HepG2 (cell line): Measurements from ENCODE around the gene SDC1. TPM values are rescaled to one million over a fixed set of nuclear protein-coding genes. Genes with fewer than 3 reads are reported as not detected.
A peak's percentile ranks its signal among the peaks of the same experiment; 100 is the strongest.

Source experiments
- E2F5 ChIP-seq: sonication (generic); formaldehyde crosslinking; conservative IDR thresholded peaks from 2 replicates; pipeline ENCODE4 v1.4.0; 2020; ENCODE audit warnings: missing genetic modification reagents
- HNF4A ChIP-seq: sonication (generic); formaldehyde crosslinking; IDR thresholded peaks from 2 replicates; pipeline ENCODE4 v1.4.0; 2020; ENCODE audit warnings: missing genetic modification reagents
- HNRNPH1 ChIP-seq: fragments of 200-400 bp; formaldehyde crosslinking; optimal IDR thresholded peaks from 2 replicates; pipeline ENCODE3; 2017; ENCODE audit warnings: mild to moderate bottlenecking, low read depth, low read length
- MIXL1 ChIP-seq: IDR thresholded peaks from 2 replicates; pipeline ENCODE4 v1.6.1; 2016
- MTERF4 ChIP-seq: sonication (generic); formaldehyde crosslinking; IDR thresholded peaks from 2 replicates; pipeline ENCODE4 v1.8.0; 2023; ENCODE audit warnings: mild to moderate bottlenecking, missing genetic modification reagents
- NPAS2 ChIP-seq: sonication (generic); formaldehyde crosslinking; IDR thresholded peaks from 2 replicates; pipeline ENCODE4 v1.8.0; 2022; ENCODE audit warnings: mild to moderate bottlenecking, missing genetic modification reagents, borderline replicate concordance
- PHF20 ChIP-seq: sonication (generic); formaldehyde crosslinking; IDR thresholded peaks from 2 replicates; pipeline ENCODE4 v1.5.0; 2020; ENCODE audit warnings: mild to moderate bottlenecking, missing genetic modification reagents
- PTBP1 ChIP-seq: fragments of 200-400 bp; formaldehyde crosslinking; IDR thresholded peaks from 2 replicates; pipeline ENCODE4 v1.6.1; 2018; ENCODE audit warnings: low read length, low read depth; ENCODE audit not compliant: poor library complexity, severe bottlenecking
- RBM22 ChIP-seq: fragments of 200-400 bp; formaldehyde crosslinking; optimal IDR thresholded peaks from 2 replicates; pipeline ENCODE3; 2017; ENCODE audit warnings: mild to moderate bottlenecking, low read length, moderate library complexity
- RELA ChIP-seq: sonication (generic); formaldehyde crosslinking; IDR thresholded peaks from 2 replicates; pipeline ENCODE4 v1.4.0; 2020; ENCODE audit warnings: missing genetic modification reagents
- SMAD1 ChIP-seq: sonication (generic); formaldehyde crosslinking; IDR thresholded peaks from 2 replicates; pipeline ENCODE4 v1.4.0; 2020; ENCODE audit warnings: missing genetic modification reagents, low read depth, mild to moderate bottlenecking, borderline replicate concordance
- SMYD3 ChIP-seq: sonication (generic); formaldehyde crosslinking; IDR thresholded peaks from 2 replicates; pipeline ENCODE4 v1.8.1; 2023; ENCODE audit warnings: mild to moderate bottlenecking, missing genetic modification reagents
- STAG1 ChIP-seq: sonication (generic); formaldehyde crosslinking; IDR thresholded peaks from 2 replicates; pipeline ENCODE4 v1.4.0; 2020; ENCODE audit warnings: missing genetic modification reagents
- ZFAT ChIP-seq: sonication (generic); formaldehyde crosslinking; conservative IDR thresholded peaks from 2 replicates; pipeline ENCODE4 v1.8.1; 2023; ENCODE audit warnings: missing genetic modification reagents, inconsistent platforms
- ZNF280B ChIP-seq: sonication (generic); formaldehyde crosslinking; IDR thresholded peaks from 2 replicates; pipeline ENCODE4 v1.5.0; 2020; ENCODE audit warnings: missing genetic modification reagents, mild to moderate bottlenecking, borderline replicate concordance
- ZNF615 ChIP-seq: sonication (generic); formaldehyde crosslinking; IDR thresholded peaks from 2 replicates; pipeline ENCODE4 v1.5.0; 2020; ENCODE audit warnings: mild to moderate bottlenecking, missing genetic modification reagents, borderline replicate concordance
- ZNF792 ChIP-seq: IDR thresholded peaks from 2 replicates; pipeline ENCODE4 v1.6.1; 2016
- ZNF83 ChIP-seq: sonication (generic); formaldehyde crosslinking; IDR thresholded peaks from 2 replicates; pipeline ENCODE4 v1.4.0; 2020; ENCODE audit warnings: missing genetic modification reagents, mild to moderate bottlenecking, borderline replicate concordance
- ZNF891 ChIP-seq: sonication (generic); formaldehyde crosslinking; IDR thresholded peaks from 2 replicates; pipeline ENCODE4 v1.5.0; 2020; ENCODE audit warnings: mild to moderate bottlenecking, missing genetic modification reagents
- ZZZ3 ChIP-seq: sonication (generic); formaldehyde crosslinking; IDR thresholded peaks from 2 replicates; pipeline ENCODE4 v1.4.0; 2020; ENCODE audit warnings: missing genetic modification reagents, mild to moderate bottlenecking, borderline replicate concordance
- polyA plus RNA-seq, 8 experiments: library from polyadenylated mRNA; depleted of rRNA in 3 of 8; stranded (reverse) in 7 of 8; unstranded in 1 of 8; fragments of >200 nt; fragmentation: Illumina TruSeq in 4 of 8; extraction: Trizol in 4 of 8; gene quantifications; 2 replicates each; pipeline versions ENCODE4 v1.2.1 to v1.2.3, GENCODE V29; 2011 to 2016; ENCODE audit warnings: low read depth in 4 of 8, missing spikeins in 1 of 8, mixed read lengths in 1 of 8; ENCODE audit not compliant: insufficient read depth in 1 of 8
- total RNA-seq, 5 experiments: library from RNA; depleted of rRNA; stranded (reverse); fragments of >200 nt; fragmentation: Illumina TruSeq; extraction: Trizol; gene quantifications; 2 replicates each; pipeline ENCODE4 v1.2.3, GENCODE V29; 2016; ENCODE audit warnings: low read depth in 1 of 5
- TF ChIP-seq, protein P1 (sequence below): sonication (generic); formaldehyde crosslinking; IDR thresholded peaks from 2 replicates; pipeline ENCODE4 v1.5.0; 2020; ENCODE audit warnings: mild to moderate bottlenecking, missing genetic modification reagents
- TF ChIP-seq, protein P2 (sequence below): sonication (generic); formaldehyde crosslinking; IDR thresholded peaks from 2 replicates; pipeline ENCODE4 v1.9.0; 2021; ENCODE audit warnings: missing genetic modification reagents, borderline replicate concordance

The SDC1 gene
- total and polyA plus RNA-seq, 2 of the 13 experiments (the other 11 are each of a cell fraction or from before 2014, with no cell fraction given) = 108 to 119 TPM

DNA sequence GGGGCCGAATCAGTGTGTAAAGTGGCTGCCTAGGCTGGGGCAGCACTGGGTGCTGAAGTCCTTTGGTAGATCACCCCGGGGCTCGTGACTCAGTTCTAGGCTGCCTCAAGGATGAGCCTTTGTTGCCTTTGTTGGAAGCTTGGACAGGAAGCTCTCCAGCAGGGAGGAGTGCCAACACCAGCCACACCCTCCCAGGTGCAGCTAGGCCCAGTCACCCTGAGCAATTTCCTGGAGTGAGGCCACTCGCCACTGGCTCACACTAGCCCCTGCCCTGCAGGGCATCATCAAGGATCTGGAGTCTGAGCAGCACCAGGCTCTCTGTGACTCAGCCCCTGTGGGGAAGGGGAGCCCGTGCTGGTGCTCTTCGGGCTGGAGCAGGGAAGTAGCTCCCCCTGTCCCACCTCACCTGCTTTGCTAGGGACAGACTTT is 6.7 kb upstream of the SDC1 start (continued):
- no peak for TF ChIP-seq SMYD3 (CRISPR knock-in tag)
- TF ChIP-seq RBM22 = no peak
- TF ChIP-seq MIXL1 (CRISPR knock-in tag) = no peak
- no peak for TF ChIP-seq ZFAT (CRISPR knock-in tag)
- TF ChIP-seq, protein P1, sequence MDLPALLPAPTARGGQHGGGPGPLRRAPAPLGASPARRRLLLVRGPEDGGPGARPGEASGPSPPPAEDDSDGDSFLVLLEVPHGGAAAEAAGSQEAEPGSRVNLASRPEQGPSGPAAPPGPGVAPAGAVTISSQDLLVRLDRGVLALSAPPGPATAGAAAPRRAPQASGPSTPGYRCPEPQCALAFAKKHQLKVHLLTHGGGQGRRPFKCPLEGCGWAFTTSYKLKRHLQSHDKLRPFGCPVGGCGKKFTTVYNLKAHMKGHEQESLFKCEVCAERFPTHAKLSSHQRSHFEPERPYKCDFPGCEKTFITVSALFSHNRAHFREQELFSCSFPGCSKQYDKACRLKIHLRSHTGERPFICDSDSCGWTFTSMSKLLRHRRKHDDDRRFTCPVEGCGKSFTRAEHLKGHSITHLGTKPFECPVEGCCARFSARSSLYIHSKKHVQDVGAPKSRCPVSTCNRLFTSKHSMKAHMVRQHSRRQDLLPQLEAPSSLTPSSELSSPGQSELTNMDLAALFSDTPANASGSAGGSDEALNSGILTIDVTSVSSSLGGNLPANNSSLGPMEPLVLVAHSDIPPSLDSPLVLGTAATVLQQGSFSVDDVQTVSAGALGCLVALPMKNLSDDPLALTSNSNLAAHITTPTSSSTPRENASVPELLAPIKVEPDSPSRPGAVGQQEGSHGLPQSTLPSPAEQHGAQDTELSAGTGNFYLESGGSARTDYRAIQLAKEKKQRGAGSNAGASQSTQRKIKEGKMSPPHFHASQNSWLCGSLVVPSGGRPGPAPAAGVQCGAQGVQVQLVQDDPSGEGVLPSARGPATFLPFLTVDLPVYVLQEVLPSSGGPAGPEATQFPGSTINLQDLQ (CRISPR knock-in tag) = no peak
- TF ChIP-seq ZNF891 = no peak
- no peak for TF ChIP-seq ZZZ3 (CRISPR knock-in tag)
- no peak for TF ChIP-seq ZNF615 (CRISPR knock-in tag)
- TF ChIP-seq E2F5 = no peak
- TF ChIP-seq MTERF4 (CRISPR knock-in tag) = peak; percentile 71; the same call in 1 of the 2 replicates
- no peak for TF ChIP-seq NPAS2 (CRISPR knock-in tag)
- no peak for TF ChIP-seq HNRNPH1
- TF ChIP-seq, protein P2, sequence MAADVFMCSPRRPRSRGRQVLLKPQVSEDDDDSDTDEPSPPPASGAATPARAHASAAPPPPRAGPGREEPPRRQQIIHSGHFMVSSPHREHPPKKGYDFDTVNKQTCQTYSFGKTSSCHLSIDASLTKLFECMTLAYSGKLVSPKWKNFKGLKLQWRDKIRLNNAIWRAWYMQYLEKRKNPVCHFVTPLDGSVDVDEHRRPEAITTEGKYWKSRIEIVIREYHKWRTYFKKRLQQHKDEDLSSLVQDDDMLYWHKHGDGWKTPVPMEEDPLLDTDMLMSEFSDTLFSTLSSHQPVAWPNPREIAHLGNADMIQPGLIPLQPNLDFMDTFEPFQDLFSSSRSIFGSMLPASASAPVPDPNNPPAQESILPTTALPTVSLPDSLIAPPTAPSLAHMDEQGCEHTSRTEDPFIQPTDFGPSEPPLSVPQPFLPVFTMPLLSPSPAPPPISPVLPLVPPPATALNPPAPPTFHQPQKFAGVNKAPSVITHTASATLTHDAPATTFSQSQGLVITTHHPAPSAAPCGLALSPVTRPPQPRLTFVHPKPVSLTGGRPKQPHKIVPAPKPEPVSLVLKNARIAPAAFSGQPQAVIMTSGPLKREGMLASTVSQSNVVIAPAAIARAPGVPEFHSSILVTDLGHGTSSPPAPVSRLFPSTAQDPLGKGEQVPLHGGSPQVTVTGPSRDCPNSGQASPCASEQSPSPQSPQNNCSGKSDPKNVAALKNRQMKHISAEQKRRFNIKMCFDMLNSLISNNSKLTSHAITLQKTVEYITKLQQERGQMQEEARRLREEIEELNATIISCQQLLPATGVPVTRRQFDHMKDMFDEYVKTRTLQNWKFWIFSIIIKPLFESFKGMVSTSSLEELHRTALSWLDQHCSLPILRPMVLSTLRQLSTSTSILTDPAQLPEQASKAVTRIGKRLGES (CRISPR knock-in tag) = no peak
- no peak for TF ChIP-seq RELA
- TF ChIP-seq ZNF83 (CRISPR knock-in tag) = no peak
- TF ChIP-seq SMAD1 (CRISPR knock-in tag) = no peak
- TF ChIP-seq PHF20 (CRISPR knock-in tag) = no peak
- TF ChIP-seq ZNF280B (CRISPR knock-in tag) = no peak
- TF ChIP-seq HNF4A (CRISPR knock-in tag) = no peak
- TF ChIP-seq PTBP1 = no peak
- TF ChIP-seq STAG1 (CRISPR knock-in tag) = peak; percentile 50
- no peak for TF ChIP-seq ZNF792 (CRISPR knock-in tag)
